ENCODE data around the gene SEMA3G.

SEMA3G gene

GRCh38 chr3:52490035-52490938 is 45.4 kb upstream of the SEMA3G start:
- POLR2A ChIA-PET = interaction anchor here (1.2 kb wide), 1 partner anchor 9 kb away, joined by 3 read pairs; no protein-coding TSS in a partner anchor
- CTCF ChIA-PET = interaction anchor here (0.7 to 2.3 kb wide), 4 partner anchors 8 to 78 kb away, joined by 3 to 12 read pairs (median 5); no protein-coding TSS in a partner anchor
- TF ChIP-seq CTCF (IDR thresholded peaks at IDR 0.05; ENCODE audit: insufficient read depth, low read length, missing control alignments) = no peak
- no peak for DNase-seq (ENCODE audit: low read depth, low spot score)
- H3K4me3 ChIP-seq (ENCODE audit: low read depth, low read length) = no peak overlapping the region

- no peak overlapping the region for H3K4me3 ChIP-seq (ENCODE audit: low read depth, low read length)
- no peak for TF ChIP-seq CTCF (IDR thresholded peaks at IDR 0.05; ENCODE audit: insufficient read depth, low read length, missing control alignments)
- no peak for DNase-seq (ENCODE audit: low read depth, low spot score)
- CTCF ChIA-PET = interaction anchor here (0.9 to 2.3 kb wide), 3 partner anchors 14 to 48 kb away, joined by 3 to 12 read pairs (median 3); no protein-coding TSS in a partner anchor
- POLR2A ChIA-PET = interaction anchor here (0.6 to 1.2 kb wide), 2 partner anchors 9 to 215 kb away, joined by 3 read pairs; no protein-coding TSS in a partner anchor
These were observed 44.5 kb upstream of the SEMA3G start for GRCh38 chr3:52489453-52489852.

DNA sequence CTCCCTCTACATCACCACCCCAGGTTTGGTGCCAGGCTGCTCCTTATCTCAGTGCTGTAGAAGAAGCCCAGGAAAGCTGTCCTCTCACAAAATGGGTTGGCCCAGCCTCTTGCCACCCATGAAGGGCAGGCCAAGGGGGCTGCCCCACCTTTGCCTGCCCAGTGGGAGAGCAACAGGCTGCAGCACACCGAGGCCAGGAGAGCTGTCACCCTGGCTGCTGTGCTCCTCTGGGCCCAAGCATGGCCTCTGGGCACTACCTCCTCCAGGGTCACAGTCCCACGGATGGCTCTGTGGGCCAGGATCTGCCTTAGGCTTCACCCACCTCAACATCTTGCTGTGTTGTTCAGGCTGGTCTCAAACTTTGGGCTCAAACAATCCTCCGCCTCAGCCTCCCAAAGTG is 43.8 kb upstream of the SEMA3G start:
- TF ChIP-seq CTCF (IDR thresholded peaks at IDR 0.05; ENCODE audit: insufficient read depth, low read length, missing control alignments) = no peak
- H3K4me3 ChIP-seq (ENCODE audit: low read depth, low read length) = no peak overlapping the region
- ChIA-PET CTCF (interaction anchor here (1.1 to 2.3 kb wide), 2 partner anchors 13 to 17 kb away, joined by 3 to 12 read pairs; no protein-coding TSS in a partner anchor), POLR2A (no interaction called here)
- no peak for DNase-seq (ENCODE audit: low read depth, low spot score)

DNA sequence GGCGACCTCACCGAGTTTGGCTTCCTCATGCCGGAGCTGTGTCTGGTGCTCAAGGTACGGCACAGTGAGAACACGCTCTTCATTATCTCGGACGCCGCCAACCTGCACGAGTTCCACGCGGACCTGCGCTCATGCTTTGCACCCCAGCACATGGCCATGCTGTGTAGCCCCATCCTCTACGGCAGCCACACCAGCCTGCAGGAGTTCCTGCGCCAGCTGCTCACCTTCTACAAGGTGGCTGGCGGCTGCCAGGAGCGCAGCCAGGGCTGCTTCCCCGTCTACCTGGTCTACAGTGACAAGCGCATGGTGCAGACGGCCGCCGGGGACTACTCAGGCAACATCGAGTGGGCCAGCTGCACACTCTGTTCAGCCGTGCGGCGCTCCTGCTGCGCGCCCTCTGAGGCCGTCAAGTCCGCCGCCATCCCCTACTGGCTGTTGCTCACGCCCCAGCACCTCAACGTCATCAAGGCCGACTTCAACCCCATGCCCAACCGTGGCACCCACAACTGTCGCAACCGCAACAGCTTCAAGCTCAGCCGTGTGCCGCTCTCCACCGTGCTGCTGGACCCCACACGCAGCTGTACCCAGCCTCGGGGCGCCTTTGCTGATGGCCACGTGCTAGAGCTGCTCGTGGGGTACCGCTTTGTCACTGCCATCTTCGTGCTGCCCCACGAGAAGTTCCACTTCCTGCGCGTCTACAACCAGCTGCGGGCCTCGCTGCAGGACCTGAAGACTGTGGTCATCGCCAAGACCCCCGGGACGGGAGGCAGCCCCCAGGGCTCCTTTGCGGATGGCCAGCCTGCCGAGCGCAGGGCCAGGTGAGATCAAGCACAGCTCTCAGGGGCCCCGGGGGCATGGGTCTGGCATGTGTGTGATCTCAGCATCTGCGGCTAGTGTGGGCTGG is 43.1 kb upstream of the SEMA3G start:
- DNase-seq (ENCODE audit: low read depth, low spot score) = no peak
- ChIA-PET POLR2A (interaction anchor here (0.6 kb wide), 1 partner anchor 48 kb away, joined by 3 read pairs; the partner anchor contains the start of gene UQCC5), CTCF (interaction anchor here (2.3 kb wide), 1 partner anchor 17 kb away, joined by 12 read pairs; no protein-coding TSS in a partner anchor)
- H3K4me3 ChIP-seq (ENCODE audit: low read depth, low read length) = no peak overlapping the region
- no peak for TF ChIP-seq CTCF (IDR thresholded peaks at IDR 0.05; ENCODE audit: insufficient read depth, low read length, missing control alignments)

DNA sequence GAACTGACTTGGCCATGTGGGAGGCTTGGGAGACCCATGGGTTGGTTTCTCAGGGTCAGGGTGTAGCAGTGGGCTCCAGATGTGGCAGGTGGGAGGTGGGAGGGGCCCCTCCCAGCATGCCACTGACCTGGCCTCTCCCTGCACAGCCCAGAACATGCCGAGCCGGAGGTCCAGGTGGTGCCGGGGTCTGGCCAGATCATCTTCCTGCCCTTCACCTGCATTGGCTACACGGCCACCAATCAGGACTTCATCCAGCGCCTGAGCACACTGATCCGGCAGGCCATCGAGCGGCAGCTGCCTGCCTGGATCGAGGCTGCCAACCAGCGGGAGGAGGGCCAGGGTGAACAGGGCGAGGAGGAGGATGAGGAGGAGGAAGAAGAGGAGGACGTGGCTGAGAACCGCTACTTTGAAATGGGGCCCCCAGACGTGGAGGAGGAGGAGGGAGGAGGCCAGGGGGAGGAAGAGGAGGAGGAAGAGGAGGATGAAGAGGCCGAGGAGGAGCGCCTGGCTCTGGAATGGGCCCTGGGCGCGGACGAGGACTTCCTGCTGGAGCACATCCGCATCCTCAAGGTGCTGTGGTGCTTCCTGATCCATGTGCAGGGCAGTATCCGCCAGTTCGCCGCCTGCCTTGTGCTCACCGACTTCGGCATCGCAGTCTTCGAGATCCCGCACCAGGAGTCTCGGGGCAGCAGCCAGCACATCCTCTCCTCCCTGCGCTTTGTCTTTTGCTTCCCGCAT is 42.3 kb upstream of the SEMA3G start:
- ChIA-PET POLR2A (no interaction called here), CTCF (no interaction called here)
- H3K4me3 ChIP-seq (ENCODE audit: low read depth, low read length) = no peak overlapping the region
- no peak for TF ChIP-seq CTCF (IDR thresholded peaks at IDR 0.05; ENCODE audit: insufficient read depth, low read length, missing control alignments)
- DNase-seq (ENCODE audit: low read depth, low spot score) = no peak
